HFFc6 (cell line): ENCODE measurements around the gene RAB38. TPM values are rescaled to one million over a fixed set of nuclear protein-coding genes. Genes with fewer than 3 reads are reported as not detected.

ENCODE experiments used
- DNase-seq: peaks from one replicate; pipeline ENCODE4 v3.0.0-alpha.2; 2018
- H3K27ac Mint-ChIP-seq: 2 replicates; pipeline ENCODE4 v1.8.0; 2020; ENCODE audit warnings: mild to moderate bottlenecking, mixed read lengths
- H3K27me3 Mint-ChIP-seq: 2 replicates; pipeline ENCODE4 v1.8.0; 2021; ENCODE audit warnings: mild to moderate bottlenecking, moderate library complexity, mixed read lengths; ENCODE audit not compliant: insufficient read depth
- H3K36me3 Mint-ChIP-seq: 2 replicates; pipeline ENCODE4 v1.8.0; 2021; ENCODE audit warnings: low read depth, mixed read lengths
- H3K4me1 Mint-ChIP-seq: 2 replicates; pipeline ENCODE4 v1.8.0; 2020; ENCODE audit warnings: low read depth, mixed read lengths
- H3K4me3 Mint-ChIP-seq: 2 replicates; pipeline ENCODE4 v1.8.0; 2020; ENCODE audit warnings: mild to moderate bottlenecking, moderate library complexity, mixed read lengths
- H3K9me3 Mint-ChIP-seq: 2 replicates; pipeline ENCODE4 v1.8.0; 2020; ENCODE audit warnings: mild to moderate bottlenecking, mixed read lengths
- CTCF ChIP-seq: fragments of 200-600 bp; sonication (generic); IDR thresholded peaks from 2 replicates; pipeline ENCODE4 v1.5.0; 2021; ENCODE audit warnings: antibody characterized with exemption, mild to moderate bottlenecking
- total RNA-seq, 6 experiments: library from RNA; stranded (reverse); fragmentation: NEBNext Ultra II Directional; extraction: Animal tissue kit (Norgen Biotek cat#: 25700); gene quantifications; 2 replicates in 1 of 6; 3 replicates in 5 of 6; pipeline ENCODE4 v1.2.3, GENCODE V29; 2021

Gene RAB38
- total RNA-seq, 6 experiments from 2014 or later = 0.55 to 2.4 (median 1.8) TPM

- TF ChIP-seq CTCF = no peak
- no peak for DNase-seq
- H3K4me1 Mint-ChIP-seq = no peaks in the 10 kb centered on the region
- H3K27me3 Mint-ChIP-seq = peaks cover 3% of the 10 kb centered on the region; the same call in 1 of the 2 replicates
- no peak overlapping the region for H3K27ac Mint-ChIP-seq
- no peaks in the 10 kb centered on the region for H3K36me3 Mint-ChIP-seq
- no peaks in the 10 kb centered on the region for H3K9me3 Mint-ChIP-seq
- H3K4me3 Mint-ChIP-seq = no peak overlapping the region
Observed at GRCh38 chr11:88164806-88165585, 10.2 kb downstream of the RAB38 start.

- no peaks in the 10 kb centered on the region for H3K9me3 Mint-ChIP-seq
- TF ChIP-seq CTCF = no peak
- no peak overlapping the region for H3K27ac Mint-ChIP-seq
- H3K4me1 Mint-ChIP-seq = no peaks in the 10 kb centered on the region
- no peaks in the 10 kb centered on the region for H3K36me3 Mint-ChIP-seq
- no peak for DNase-seq
- peaks cover 3% of the 10 kb centered on the region; the same call in 1 of the 2 replicates for H3K27me3 Mint-ChIP-seq
- H3K4me3 Mint-ChIP-seq = no peak overlapping the region
Observed at GRCh38 chr11:88164320-88164719, 10.9 kb downstream of the RAB38 start.

- TF ChIP-seq CTCF = no peak
- DNase-seq = no peak
- Mint-ChIP-seq H3K27me3 (0 out of 2 replicates have a peak, but pooled peaks cover 1% of the 10 kb centered on the region), H3K27ac (no peak overlapping the region), H3K4me3 (no peak overlapping the region), H3K4me1 (peaks cover 6% of the 10 kb centered on the region; the same call in 1 of the 2 replicates), H3K36me3 (no peaks in the 10 kb centered on the region), H3K9me3 (peaks cover 4% of the 10 kb centered on the region; the same call in 1 of the 2 replicates)
Observed at GRCh38 chr11:88158081-88158480, 17.2 kb downstream of the RAB38 start.

- no peak for DNase-seq
- H3K4me1 Mint-ChIP-seq = peaks cover 12% of the 10 kb centered on the region; the same call in 1 of the 2 replicates
- H3K27me3 Mint-ChIP-seq = 0 out of 2 replicates have a peak, but pooled peaks cover 1% of the 10 kb centered on the region
- H3K27ac Mint-ChIP-seq = no peak overlapping the region
- no peak overlapping the region for H3K4me3 Mint-ChIP-seq
- no peak for TF ChIP-seq CTCF
- H3K9me3 Mint-ChIP-seq = peaks cover 4% of the 10 kb centered on the region; the same call in 1 of the 2 replicates
- H3K36me3 Mint-ChIP-seq = no peaks in the 10 kb centered on the region
Observed at GRCh38 chr11:88157370-88157769, 17.9 kb downstream of the RAB38 start.

GRCh38 chr11:88152381-88152780 lies 22.9 kb downstream of the RAB38 start:
- Mint-ChIP-seq H3K4me3 (no peak overlapping the region), H3K36me3 (no peaks in the 10 kb centered on the region), H3K4me1 (peaks cover 6% of the 10 kb centered on the region; the same call in 1 of the 2 replicates), H3K9me3 (peaks cover 4% of the 10 kb centered on the region; the same call in 1 of the 2 replicates), H3K27me3 (no peaks in the 10 kb centered on the region), H3K27ac (no peak overlapping the region)
- TF ChIP-seq CTCF = no peak
- no peak for DNase-seq
